WTC11 (cell line): ENCODE data around the gene SLC25A38. TPM values are rescaled to one million over a fixed set of nuclear protein-coding genes. Genes with fewer than 3 reads are reported as not detected.

Experiments
- ATAC-seq: fragments of 200-7000 bp; cut with Tn5 transposase; 2 replicates; pipeline ENCODE4 v1.10.0; 2021; ENCODE audit warnings: mild to moderate bottlenecking, moderate library complexity
- CTCF ChIA-PET: fragments of 300-600 bp; sonication (Branson Sonifier 250); formaldehyde crosslinking; loops from one replicate; lab custom pipeline; 2021; ENCODE audit warnings: antibody characterized with exemption; lab: Charles Lee
- POLR2A ChIA-PET: fragments of 350-600 bp; sonication (Branson Sonifier 250); formaldehyde crosslinking; loops from one replicate; lab custom pipeline; 2021; ENCODE audit warnings: antibody characterized with exemption; lab: Charles Lee
- DNase-seq: peaks from one replicate; pipeline ENCODE4 v3.0.0; 2021; ENCODE audit warnings: low spot score
- H3K27ac Mint-ChIP-seq: 2 replicates; pipeline ENCODE4 v1.8.0; 2021; ENCODE audit warnings: mixed read lengths
- H3K27me3 Mint-ChIP-seq: 2 replicates; pipeline ENCODE4 v1.8.0; 2021; ENCODE audit warnings: low read depth, mild to moderate bottlenecking, moderate library complexity, mixed read lengths
- H3K36me3 Mint-ChIP-seq: 2 replicates; pipeline ENCODE4 v1.8.0; 2021; ENCODE audit warnings: mixed read lengths
- H3K4me1 Mint-ChIP-seq: 2 replicates; pipeline ENCODE4 v1.8.0; 2022; ENCODE audit warnings: mixed read lengths
- H3K4me3 Mint-ChIP-seq: 2 replicates; pipeline ENCODE4 v1.8.0; 2021; ENCODE audit warnings: mild to moderate bottlenecking, moderate library complexity, mixed read lengths
- H3K9me3 Mint-ChIP-seq: 2 replicates; pipeline ENCODE4 v1.8.0; 2021; ENCODE audit warnings: mixed read lengths
- ESRRA ChIP-seq: sonication (generic); formaldehyde crosslinking; IDR thresholded peaks from 2 replicates; pipeline ENCODE4 v1.8.1; 2022; ENCODE audit warnings: mild to moderate bottlenecking, missing genetic modification reagents, borderline replicate concordance
- FOXJ3 ChIP-seq: sonication (generic); formaldehyde crosslinking; IDR thresholded peaks from 2 replicates; pipeline ENCODE4 v1.9.0; 2021; ENCODE audit warnings: missing genetic modification reagents, mild to moderate bottlenecking, borderline replicate concordance
- GTF2I ChIP-seq: fragments of 250-450 bp; sonication (Bioruptor Pico); conservative IDR thresholded peaks from 2 replicates; pipeline ENCODE4 v1.4.0; 2021; ENCODE audit warnings: mild to moderate bottlenecking
- HMGA2 ChIP-seq: fragments of 250-450 bp; sonication (Bioruptor Pico); IDR thresholded peaks from 2 replicates; pipeline ENCODE4 v1.4.0; 2021; ENCODE audit warnings: mild to moderate bottlenecking, moderate library complexity
- OVOL2 ChIP-seq: fragments of 250-450 bp; sonication (Bioruptor Pico); IDR thresholded peaks from 2 replicates; pipeline ENCODE4 v1.9.0; 2021; ENCODE audit warnings: mild to moderate bottlenecking, borderline replicate concordance
- TCF7 ChIP-seq: sonication (generic); formaldehyde crosslinking; IDR thresholded peaks from 2 replicates; pipeline ENCODE4 v1.8.0; 2022; ENCODE audit warnings: mild to moderate bottlenecking, low read depth, missing genetic modification reagents, moderate library complexity
- TP53 ChIP-seq: sonication (generic); formaldehyde crosslinking; IDR thresholded peaks from 2 replicates; pipeline ENCODE4 v1.8.1; 2023; ENCODE audit warnings: mild to moderate bottlenecking, missing genetic modification reagents
- ZNF219 ChIP-seq: sonication (generic); formaldehyde crosslinking; IDR thresholded peaks from 2 replicates; pipeline ENCODE4 v1.8.0; 2023; ENCODE audit warnings: missing genetic modification reagents, mild to moderate bottlenecking, borderline replicate concordance
- ZNF263 ChIP-seq: sonication (generic); formaldehyde crosslinking; IDR thresholded peaks from 2 replicates; pipeline ENCODE4 v1.8.1; 2022; ENCODE audit warnings: low read depth, mild to moderate bottlenecking, moderate library complexity, missing genetic modification reagents
- ZNF416 ChIP-seq: fragments of 250-450 bp; sonication (Bioruptor Pico); IDR thresholded peaks from 2 replicates; pipeline ENCODE4 v1.9.0; 2021; ENCODE audit warnings: mild to moderate bottlenecking, inconsistent platforms
- total RNA-seq: library from RNA; stranded (reverse); gene quantifications from 3 replicates; pipeline ENCODE4 v1.2.3, GENCODE V29; 2021
- TF ChIP-seq, protein P1 (sequence below): sonication (generic); formaldehyde crosslinking; IDR thresholded peaks from 2 replicates; pipeline ENCODE4 v1.8.0; 2022; ENCODE audit warnings: mild to moderate bottlenecking, missing genetic modification reagents
- TF ChIP-seq, protein P2 (sequence below): sonication (generic); formaldehyde crosslinking; conservative IDR thresholded peaks from 2 replicates; pipeline ENCODE4 v1.8.1; 2023; ENCODE audit warnings: mild to moderate bottlenecking, low read depth, missing genetic modification reagents, moderate library complexity
- TF ChIP-seq, protein P3 (sequence below): sonication (generic); formaldehyde crosslinking; IDR thresholded peaks from 2 replicates; pipeline ENCODE4 v1.8.0; 2022; ENCODE audit warnings: mild to moderate bottlenecking, missing genetic modification reagents
- TF ChIP-seq, protein P4 (sequence below): sonication (generic); formaldehyde crosslinking; conservative IDR thresholded peaks from 2 replicates; pipeline ENCODE4 v1.8.1; 2022; ENCODE audit warnings: mild to moderate bottlenecking, missing genetic modification reagents
- TF ChIP-seq, protein P5 (sequence below): fragments of 250-450 bp; sonication (Bioruptor Pico); IDR thresholded peaks from 2 replicates; pipeline ENCODE4 v1.9.0; 2021; ENCODE audit warnings: mild to moderate bottlenecking
- TF ChIP-seq, protein P6 (sequence below): sonication (generic); formaldehyde crosslinking; IDR thresholded peaks from 2 replicates; pipeline ENCODE4 v1.8.0; 2022; ENCODE audit warnings: mild to moderate bottlenecking, missing genetic modification reagents
- TF ChIP-seq, protein P7 (sequence below): sonication (generic); formaldehyde crosslinking; IDR thresholded peaks from 2 replicates; pipeline ENCODE4 v1.8.1; 2022; ENCODE audit warnings: missing genetic modification reagents, borderline replicate concordance

SLC25A38 gene
- total RNA-seq, 1 experiment from 2014 or later, result 34.9 TPM

DNA sequence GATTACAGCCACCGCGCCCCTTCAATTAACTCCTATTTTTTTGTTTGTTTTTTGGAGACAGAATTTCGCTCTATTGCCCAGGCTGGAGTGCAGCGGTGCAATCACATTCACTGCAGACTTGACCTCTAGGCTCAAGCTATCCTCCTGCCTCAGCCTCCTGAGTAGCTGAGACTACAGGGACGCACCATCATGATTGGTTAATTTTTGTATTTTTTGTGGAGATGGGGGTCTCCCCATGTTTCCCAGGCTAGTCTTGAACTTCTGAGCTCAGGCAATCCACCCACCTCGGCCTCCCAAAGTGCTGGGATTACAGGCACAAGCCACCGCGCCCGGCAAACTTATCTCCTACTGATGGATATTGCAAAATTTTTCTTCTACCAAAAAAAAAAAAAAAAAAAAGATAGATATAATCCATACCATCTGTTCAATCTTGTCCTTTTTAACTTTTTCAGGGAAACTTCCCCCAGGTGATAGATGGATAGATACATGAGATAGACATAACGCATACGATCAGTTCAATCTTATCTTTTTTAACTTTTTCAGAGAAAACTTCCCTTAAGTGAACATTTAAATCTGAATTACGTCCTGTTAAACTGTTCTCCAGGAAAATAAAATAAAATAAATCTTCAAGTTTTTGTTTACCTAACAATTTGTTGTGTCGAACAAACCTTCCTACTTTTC is 22.7 kb downstream of the SLC25A38 start:
- peaks cover 55% of the 10 kb centered on the region for H3K4me1 Mint-ChIP-seq
- ChIA-PET CTCF (interaction anchor here (0.6 to 2.6 kb wide), 6 partner anchors 11 to 319 kb away, joined by 3 to 9 read pairs (median 3); no protein-coding TSS in a partner anchor), POLR2A (interaction anchor here (0.7 to 4.3 kb wide), 4 partner anchors 9 to 1793 kb away, joined by 5 to 24 read pairs (median 8); partner anchors contain the start of gene CTNNB1)
- H3K36me3 Mint-ChIP-seq, result peaks cover 41% of the 10 kb centered on the region
- ATAC-seq (no peak), DNase-seq (no peak)
- 0 out of 2 replicates have a peak, but pooled peaks have one; percentile 16 for TF ChIP-seq GTF2I (CRISPR knock-in tag)
- no peak for TF ChIP-seq ZNF263 (CRISPR knock-in tag)
- peak overlapping the region; percentile 88 for H3K4me3 Mint-ChIP-seq
- 0 out of 2 replicates have a peak, but pooled peaks cover 2% of the 10 kb centered on the region for H3K9me3 Mint-ChIP-seq
- H3K27ac Mint-ChIP-seq, result peak overlapping the region; percentile 99
- no peaks in the 10 kb centered on the region for H3K27me3 Mint-ChIP-seq

DNA sequence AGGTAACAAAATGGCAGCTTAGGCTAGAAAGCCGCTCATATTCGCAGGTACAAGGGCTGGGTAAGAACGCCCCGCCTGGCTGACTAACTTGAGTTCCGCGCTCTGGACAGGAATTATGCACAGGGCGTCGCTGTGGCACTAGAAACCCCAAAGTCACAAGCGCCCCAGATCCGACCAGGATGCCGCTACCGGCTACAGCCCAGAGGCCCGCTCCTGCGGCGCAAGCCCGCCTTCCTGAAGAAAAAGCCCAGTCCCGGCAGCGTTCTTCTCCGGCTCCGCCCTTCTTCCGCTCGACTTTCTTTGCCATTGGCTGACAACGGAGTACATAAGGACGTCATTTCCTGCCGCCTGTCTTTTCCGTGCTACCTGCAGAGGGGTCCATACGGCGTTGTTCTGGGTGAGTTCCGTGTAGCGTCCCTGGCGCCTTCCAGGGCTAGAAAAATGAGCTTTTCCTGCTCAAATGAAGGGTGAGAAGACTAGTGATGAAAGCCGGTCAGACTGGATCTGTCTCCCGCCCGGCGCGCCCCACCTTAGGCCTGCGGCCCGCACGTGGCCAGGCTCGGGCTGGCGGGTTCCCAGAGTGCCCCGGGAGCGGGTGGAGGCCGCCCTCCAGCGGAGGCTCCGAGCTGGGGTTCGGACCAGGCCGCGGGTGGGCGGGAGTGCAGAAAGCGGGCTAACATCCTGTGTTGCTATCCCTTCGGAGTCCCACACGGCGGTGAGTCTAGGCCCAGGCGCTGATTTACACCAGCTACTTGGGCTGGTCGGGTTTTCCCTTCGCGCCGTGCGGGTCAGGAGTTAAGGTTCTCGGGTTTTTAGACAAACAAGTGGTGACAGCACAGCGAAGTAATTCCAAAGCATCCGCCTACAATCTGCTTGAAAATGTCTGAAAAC is 23.4 kb downstream of the SLC25A38 start, which contains the start of gene RPSA:
Gene RPSA, plus strand, starts transcription at position 353 of the 891 bp plus-strand sequence. CDS start 934 bp downstream, outside the sequence.
- Mint-ChIP-seq H3K4me1 (peaks cover 59% of the 10 kb centered on the region), H3K4me3 (peak within 1 kb of the TSS; percentile 88), H3K27ac (peak within 1 kb of the TSS; percentile 99), H3K36me3 (peaks cover 46% of the 10 kb centered on the region), H3K9me3 (no peaks in the 10 kb centered on the region), H3K27me3 (no peaks in the 10 kb centered on the region)
- ChIA-PET POLR2A (interaction anchor here (0.6 to 4.3 kb wide), 5 partner anchors 8 to 501 kb away, joined by 3 to 24 read pairs (median 4); no protein-coding TSS in a partner anchor), CTCF (interaction anchor here (0.7 to 2.6 kb wide), 3 partner anchors 10 to 29 kb away, joined by 3 to 9 read pairs (median 5); no protein-coding TSS in a partner anchor)
- DNase-seq (peak; percentile 96), ATAC-seq (peak; percentile 85)
- TF ChIP-seq, protein P1, sequence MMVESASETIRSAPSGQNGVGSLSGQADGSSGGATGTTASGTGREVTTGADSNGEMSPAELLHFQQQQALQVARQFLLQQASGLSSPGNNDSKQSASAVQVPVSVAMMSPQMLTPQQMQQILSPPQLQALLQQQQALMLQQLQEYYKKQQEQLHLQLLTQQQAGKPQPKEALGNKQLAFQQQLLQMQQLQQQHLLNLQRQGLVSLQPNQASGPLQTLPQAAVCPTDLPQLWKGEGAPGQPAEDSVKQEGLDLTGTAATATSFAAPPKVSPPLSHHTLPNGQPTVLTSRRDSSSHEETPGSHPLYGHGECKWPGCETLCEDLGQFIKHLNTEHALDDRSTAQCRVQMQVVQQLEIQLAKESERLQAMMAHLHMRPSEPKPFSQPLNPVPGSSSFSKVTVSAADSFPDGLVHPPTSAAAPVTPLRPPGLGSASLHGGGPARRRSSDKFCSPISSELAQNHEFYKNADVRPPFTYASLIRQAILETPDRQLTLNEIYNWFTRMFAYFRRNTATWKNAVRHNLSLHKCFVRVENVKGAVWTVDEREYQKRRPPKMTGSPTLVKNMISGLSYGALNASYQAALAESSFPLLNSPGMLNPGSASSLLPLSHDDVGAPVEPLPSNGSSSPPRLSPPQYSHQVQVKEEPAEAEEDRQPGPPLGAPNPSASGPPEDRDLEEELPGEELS (CRISPR knock-in tag), result no peak; the same call in 1 of the 2 replicates
- TF ChIP-seq, protein P2, sequence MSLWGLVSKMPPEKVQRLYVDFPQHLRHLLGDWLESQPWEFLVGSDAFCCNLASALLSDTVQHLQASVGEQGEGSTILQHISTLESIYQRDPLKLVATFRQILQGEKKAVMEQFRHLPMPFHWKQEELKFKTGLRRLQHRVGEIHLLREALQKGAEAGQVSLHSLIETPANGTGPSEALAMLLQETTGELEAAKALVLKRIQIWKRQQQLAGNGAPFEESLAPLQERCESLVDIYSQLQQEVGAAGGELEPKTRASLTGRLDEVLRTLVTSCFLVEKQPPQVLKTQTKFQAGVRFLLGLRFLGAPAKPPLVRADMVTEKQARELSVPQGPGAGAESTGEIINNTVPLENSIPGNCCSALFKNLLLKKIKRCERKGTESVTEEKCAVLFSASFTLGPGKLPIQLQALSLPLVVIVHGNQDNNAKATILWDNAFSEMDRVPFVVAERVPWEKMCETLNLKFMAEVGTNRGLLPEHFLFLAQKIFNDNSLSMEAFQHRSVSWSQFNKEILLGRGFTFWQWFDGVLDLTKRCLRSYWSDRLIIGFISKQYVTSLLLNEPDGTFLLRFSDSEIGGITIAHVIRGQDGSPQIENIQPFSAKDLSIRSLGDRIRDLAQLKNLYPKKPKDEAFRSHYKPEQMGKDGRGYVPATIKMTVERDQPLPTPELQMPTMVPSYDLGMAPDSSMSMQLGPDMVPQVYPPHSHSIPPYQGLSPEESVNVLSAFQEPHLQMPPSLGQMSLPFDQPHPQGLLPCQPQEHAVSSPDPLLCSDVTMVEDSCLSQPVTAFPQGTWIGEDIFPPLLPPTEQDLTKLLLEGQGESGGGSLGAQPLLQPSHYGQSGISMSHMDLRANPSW (CRISPR knock-in tag), result no peak
- TF ChIP-seq ESRRA (CRISPR knock-in tag) (no peak), ZNF416 (CRISPR knock-in tag) (peak; percentile 58; the same call in 1 of the 2 replicates), HMGA2 (CRISPR knock-in tag) (no peak), ZNF263 (CRISPR knock-in tag) (no peak), FOXJ3 (no peak), TCF7 (CRISPR knock-in tag) (no peak), TP53 (CRISPR knock-in tag) (no peak), OVOL2 (CRISPR knock-in tag) (no peak), ZNF219 (CRISPR knock-in tag) (peak; percentile 44; the same call in 1 of the 2 replicates)
- TF ChIP-seq, protein P3, sequence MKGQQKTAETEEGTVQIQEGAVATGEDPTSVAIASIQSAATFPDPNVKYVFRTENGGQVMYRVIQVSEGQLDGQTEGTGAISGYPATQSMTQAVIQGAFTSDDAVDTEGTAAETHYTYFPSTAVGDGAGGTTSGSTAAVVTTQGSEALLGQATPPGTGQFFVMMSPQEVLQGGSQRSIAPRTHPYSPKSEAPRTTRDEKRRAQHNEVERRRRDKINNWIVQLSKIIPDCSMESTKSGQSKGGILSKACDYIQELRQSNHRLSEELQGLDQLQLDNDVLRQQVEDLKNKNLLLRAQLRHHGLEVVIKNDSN (CRISPR knock-in tag), result peak; percentile 79
- TF ChIP-seq, protein P4, sequence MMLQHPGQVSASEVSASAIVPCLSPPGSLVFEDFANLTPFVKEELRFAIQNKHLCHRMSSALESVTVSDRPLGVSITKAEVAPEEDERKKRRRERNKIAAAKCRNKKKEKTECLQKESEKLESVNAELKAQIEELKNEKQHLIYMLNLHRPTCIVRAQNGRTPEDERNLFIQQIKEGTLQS (CRISPR knock-in tag), result no peak
- TF ChIP-seq, protein P5, sequence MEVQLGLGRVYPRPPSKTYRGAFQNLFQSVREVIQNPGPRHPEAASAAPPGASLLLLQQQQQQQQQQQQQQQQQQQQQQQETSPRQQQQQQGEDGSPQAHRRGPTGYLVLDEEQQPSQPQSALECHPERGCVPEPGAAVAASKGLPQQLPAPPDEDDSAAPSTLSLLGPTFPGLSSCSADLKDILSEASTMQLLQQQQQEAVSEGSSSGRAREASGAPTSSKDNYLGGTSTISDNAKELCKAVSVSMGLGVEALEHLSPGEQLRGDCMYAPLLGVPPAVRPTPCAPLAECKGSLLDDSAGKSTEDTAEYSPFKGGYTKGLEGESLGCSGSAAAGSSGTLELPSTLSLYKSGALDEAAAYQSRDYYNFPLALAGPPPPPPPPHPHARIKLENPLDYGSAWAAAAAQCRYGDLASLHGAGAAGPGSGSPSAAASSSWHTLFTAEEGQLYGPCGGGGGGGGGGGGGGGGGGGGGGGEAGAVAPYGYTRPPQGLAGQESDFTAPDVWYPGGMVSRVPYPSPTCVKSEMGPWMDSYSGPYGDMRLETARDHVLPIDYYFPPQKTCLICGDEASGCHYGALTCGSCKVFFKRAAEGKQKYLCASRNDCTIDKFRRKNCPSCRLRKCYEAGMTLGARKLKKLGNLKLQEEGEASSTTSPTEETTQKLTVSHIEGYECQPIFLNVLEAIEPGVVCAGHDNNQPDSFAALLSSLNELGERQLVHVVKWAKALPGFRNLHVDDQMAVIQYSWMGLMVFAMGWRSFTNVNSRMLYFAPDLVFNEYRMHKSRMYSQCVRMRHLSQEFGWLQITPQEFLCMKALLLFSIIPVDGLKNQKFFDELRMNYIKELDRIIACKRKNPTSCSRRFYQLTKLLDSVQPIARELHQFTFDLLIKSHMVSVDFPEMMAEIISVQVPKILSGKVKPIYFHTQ (CRISPR knock-in tag), result peak; percentile 81; the same call in 1 of the 2 replicates
- TF ChIP-seq, protein P6, sequence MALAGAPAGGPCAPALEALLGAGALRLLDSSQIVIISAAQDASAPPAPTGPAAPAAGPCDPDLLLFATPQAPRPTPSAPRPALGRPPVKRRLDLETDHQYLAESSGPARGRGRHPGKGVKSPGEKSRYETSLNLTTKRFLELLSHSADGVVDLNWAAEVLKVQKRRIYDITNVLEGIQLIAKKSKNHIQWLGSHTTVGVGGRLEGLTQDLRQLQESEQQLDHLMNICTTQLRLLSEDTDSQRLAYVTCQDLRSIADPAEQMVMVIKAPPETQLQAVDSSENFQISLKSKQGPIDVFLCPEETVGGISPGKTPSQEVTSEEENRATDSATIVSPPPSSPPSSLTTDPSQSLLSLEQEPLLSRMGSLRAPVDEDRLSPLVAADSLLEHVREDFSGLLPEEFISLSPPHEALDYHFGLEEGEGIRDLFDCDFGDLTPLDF, result no peak
- TF ChIP-seq, protein P7, sequence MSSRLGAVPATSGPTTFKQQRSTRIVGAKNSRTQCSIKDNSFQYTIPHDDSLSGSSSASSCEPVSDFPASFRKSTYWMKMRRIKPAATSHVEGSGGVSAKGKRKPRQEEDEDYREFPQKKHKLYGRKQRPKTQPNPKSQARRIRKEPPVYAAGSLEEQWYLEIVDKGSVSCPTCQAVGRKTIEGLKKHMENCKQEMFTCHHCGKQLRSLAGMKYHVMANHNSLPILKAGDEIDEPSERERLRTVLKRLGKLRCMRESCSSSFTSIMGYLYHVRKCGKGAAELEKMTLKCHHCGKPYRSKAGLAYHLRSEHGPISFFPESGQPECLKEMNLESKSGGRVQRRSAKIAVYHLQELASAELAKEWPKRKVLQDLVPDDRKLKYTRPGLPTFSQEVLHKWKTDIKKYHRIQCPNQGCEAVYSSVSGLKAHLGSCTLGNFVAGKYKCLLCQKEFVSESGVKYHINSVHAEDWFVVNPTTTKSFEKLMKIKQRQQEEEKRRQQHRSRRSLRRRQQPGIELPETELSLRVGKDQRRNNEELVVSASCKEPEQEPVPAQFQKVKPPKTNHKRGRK (CRISPR knock-in tag), result no peak
